Choroid plexus epithelial cell (primary cell): ENCODE measurements around the gene EMC6.

Experiments
- DNase-seq: peaks from one replicate; pipeline ENCODE4 v3.0.0-alpha.2; 2010; ENCODE audit warnings: low read depth
- H3K4me3 ChIP-seq: 2 replicates; pipeline ENCODE4 v1.5.1; 2011; ENCODE audit warnings: low read depth, mild to moderate bottlenecking, control low read depth, low read length, moderate library complexity
- TF ChIP-seq, protein P1 (sequence below): conservative IDR thresholded peaks from 2 replicates; pipeline ENCODE4 v1.5.1; 2011; ENCODE audit warnings: low read depth, mild to moderate bottlenecking, control low read depth, inconsistent platforms, low read length, moderate library complexity

Gene EMC6

DNA sequence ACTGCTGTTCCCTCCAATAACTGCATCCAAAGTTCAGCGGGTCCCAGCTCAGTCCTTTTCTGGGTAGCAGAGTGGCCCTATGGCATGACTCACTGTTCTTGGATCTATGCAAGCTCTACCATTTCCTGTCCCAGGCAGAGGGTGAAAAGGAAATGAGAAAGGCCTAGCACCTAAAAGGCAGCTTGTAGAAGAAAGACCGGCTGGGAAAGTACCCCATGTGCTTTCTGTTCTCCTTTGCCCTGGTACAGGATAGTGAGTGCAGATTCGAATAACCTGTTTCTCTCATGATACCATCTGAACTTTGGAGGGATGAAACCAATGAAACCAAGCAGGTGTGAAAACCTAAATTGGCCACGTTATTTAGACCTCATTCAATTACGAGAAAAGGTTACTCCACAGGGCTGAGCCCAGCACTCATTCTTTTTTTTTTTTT is 42.4 kb downstream of the EMC6 start:
- peak; percentile 74 for DNase-seq
- H3K4me3 ChIP-seq = no peak overlapping the region
- TF ChIP-seq, protein P1, sequence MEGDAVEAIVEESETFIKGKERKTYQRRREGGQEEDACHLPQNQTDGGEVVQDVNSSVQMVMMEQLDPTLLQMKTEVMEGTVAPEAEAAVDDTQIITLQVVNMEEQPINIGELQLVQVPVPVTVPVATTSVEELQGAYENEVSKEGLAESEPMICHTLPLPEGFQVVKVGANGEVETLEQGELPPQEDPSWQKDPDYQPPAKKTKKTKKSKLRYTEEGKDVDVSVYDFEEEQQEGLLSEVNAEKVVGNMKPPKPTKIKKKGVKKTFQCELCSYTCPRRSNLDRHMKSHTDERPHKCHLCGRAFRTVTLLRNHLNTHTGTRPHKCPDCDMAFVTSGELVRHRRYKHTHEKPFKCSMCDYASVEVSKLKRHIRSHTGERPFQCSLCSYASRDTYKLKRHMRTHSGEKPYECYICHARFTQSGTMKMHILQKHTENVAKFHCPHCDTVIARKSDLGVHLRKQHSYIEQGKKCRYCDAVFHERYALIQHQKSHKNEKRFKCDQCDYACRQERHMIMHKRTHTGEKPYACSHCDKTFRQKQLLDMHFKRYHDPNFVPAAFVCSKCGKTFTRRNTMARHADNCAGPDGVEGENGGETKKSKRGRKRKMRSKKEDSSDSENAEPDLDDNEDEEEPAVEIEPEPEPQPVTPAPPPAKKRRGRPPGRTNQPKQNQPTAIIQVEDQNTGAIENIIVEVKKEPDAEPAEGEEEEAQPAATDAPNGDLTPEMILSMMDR = no peak

DNA sequence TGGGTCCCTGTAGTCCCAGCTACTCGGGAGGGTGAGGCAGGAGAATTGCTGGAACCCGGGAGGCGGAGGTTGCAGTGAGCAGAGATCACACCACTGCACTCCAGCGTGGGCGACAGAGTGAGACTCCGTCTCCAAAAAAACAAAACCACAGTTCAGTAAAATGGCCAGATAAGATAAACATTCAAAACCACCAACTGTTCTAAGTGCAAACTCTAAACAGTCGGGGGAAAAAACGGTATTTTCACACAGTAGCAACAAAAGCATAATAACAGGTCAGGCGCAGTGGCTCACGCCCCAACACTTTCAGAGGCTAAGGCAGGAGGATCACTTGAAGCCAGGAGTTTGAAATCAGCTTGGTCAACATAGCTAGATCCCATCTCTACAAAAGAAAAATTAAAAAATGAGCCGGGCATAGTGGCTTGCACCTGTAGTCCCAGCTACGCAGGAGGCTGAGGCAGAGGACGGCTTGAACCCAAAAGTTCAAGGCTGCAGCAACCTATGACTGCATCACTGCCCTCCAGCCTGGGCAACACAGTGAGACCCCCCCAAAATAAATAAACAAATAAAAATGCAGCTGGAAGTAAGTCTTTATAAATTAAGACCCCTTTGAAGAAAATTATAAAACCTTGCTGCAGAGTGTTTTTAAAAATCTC is 44.3 kb downstream of the EMC6 start:
- TF ChIP-seq, protein P1 = no peak
- DNase-seq = peak; percentile 38
- no peak overlapping the region for H3K4me3 ChIP-seq

DNA sequence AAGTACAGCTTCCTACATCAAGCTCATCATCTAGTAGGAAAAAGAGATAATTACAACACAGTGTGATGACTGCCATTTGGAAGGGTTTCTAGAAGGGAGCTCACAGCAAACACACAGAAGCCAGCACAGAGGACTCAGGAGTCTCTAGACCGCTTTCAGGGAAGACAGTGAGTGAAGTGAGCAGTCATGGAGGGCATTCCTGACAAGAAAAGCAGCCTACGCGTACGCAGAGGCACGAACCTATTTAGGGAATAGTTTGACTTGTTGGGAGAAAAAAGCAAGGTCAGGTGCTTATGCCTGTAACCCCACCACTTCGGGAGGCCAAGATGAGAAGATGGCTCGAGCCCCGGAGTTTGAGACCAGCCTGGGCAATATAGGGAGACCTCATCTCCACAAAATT is 46.7 kb downstream of the EMC6 start:
- TF ChIP-seq, protein P1 = no peak
- H3K4me3 ChIP-seq = no peak overlapping the region
- no peak for DNase-seq

DNA sequence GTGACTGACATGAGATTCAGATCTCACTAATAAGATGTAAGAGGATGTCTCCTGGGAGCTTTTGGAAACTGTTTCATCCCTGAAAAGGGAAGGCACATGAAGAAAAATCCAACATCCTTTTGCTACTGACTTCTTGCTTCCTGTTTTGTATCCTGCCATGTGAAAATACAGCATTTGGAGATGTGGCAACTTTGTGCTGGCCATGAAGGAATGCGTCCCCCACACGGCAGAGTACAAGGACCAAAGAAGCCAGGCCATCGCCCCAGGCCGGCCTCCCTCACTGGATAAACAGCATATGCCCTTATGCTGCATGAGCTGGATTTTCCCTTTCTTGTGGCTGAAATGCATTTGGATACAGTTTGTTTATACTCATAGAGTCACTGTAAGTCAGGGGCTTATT is 49.6 kb downstream of the EMC6 start:
- no peak for DNase-seq
- no peak overlapping the region for H3K4me3 ChIP-seq
- TF ChIP-seq, protein P1 = no peak

DNA sequence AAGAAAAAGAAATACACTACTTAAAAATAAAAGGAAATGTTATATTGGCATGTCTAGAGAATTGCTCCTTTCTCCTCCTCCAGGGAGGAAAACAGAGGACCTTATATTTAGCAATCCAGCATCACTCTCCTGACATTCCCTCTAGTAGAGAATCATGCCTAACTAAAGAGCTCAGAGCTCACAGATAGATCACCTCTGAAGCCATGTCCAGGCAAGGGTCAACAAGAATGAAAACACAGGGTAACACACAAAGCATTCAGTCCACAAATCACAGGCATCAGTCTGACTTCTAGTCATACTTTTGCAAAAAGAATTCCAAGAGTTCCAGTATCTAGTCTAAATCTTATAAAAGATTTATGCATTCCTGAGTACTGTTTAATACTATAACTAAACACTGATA is 50.7 kb downstream of the EMC6 start:
- no peak overlapping the region for H3K4me3 ChIP-seq
- TF ChIP-seq, protein P1 = no peak
- DNase-seq = no peak
